SJSA1 (cell line): ENCODE data around the gene CREBRF. TPM values are rescaled to one million over a fixed set of nuclear protein-coding genes. Genes with fewer than 3 reads are reported as not detected.

ENCODE experiments used
- DNase-seq, 2 experiments: peaks; one replicate each; pipeline ENCODE4 v3.0.0-alpha.2; 2015 to 2020; ENCODE audit warnings: low spot score in 2 of 2, low read depth in 1 of 2
- H3K27ac ChIP-seq: fragments of 250-450 bp; sonication (Bioruptor Pico); 2 replicates; pipeline ENCODE4 v1.5.1; 2020; ENCODE audit warnings: mild to moderate bottlenecking, moderate library complexity
- H3K27me3 ChIP-seq: fragments of 250-450 bp; sonication (Bioruptor Pico); replicated peaks from 2 replicates; pipeline ENCODE4 v1.5.1; 2020; ENCODE audit warnings: mild to moderate bottlenecking, moderate library complexity
- H3K36me3 ChIP-seq: fragments of 250-450 bp; sonication (Bioruptor Pico); 2 replicates; pipeline ENCODE4 v1.5.1; 2020; ENCODE audit warnings: mild to moderate bottlenecking
- H3K4me1 ChIP-seq: fragments of 250-450 bp; sonication (Bioruptor Pico); replicated peaks from 2 replicates; pipeline ENCODE4 v1.6.1; 2021; ENCODE audit warnings: mild to moderate bottlenecking
- H3K4me3 ChIP-seq: fragments of 250-450 bp; sonication (Bioruptor Pico); 2 replicates; pipeline ENCODE4 v1.5.1; 2020; ENCODE audit warnings: mild to moderate bottlenecking
- H3K9me3 ChIP-seq: fragments of 250-450 bp; sonication (Bioruptor Pico); replicated peaks from 2 replicates; pipeline ENCODE4 v1.5.1; 2020; ENCODE audit warnings: mild to moderate bottlenecking
- total RNA-seq: library from RNA; depleted of rRNA; stranded (reverse); fragments of >200 nt; shearing (Covaris generic); gene quantifications from 2 replicates; pipeline ENCODE4 v1.2.3, GENCODE V29; 2014

CREBRF gene
- total RNA-seq, 1 experiment from 2014 or later = 5.8 TPM

DNA sequence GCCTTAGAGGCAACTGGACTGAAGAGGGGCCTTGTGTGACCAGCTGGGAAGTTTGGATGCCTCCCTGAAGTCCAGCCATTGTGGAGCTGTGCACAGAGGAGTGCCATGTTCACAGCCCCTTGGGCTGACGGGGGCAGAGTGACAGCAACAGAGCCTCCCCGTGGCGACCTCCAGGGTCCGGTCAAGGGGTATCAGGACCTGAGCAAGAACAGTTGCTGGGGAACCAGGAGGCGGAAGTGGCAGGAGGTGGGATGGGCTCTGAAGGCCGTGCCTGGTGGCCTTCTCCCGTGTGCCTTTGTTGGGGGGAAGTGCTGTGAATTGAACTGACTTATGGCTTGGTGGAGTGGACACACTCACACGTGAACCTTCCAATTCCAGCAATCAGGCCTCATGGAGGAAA is 102.2 kb downstream of the CREBRF start:
- H3K4me3 ChIP-seq = no peak overlapping the region
- no peaks in the 10 kb centered on the region for H3K4me1 ChIP-seq
- H3K27ac ChIP-seq = no peak overlapping the region
- no peaks in the 10 kb centered on the region for H3K9me3 ChIP-seq
- H3K27me3 ChIP-seq = no peaks in the 10 kb centered on the region
- H3K36me3 ChIP-seq = peaks cover 86% of the 10 kb centered on the region
- peak in 1 of 2 experiments; percentile 43 for DNase-seq

DNA sequence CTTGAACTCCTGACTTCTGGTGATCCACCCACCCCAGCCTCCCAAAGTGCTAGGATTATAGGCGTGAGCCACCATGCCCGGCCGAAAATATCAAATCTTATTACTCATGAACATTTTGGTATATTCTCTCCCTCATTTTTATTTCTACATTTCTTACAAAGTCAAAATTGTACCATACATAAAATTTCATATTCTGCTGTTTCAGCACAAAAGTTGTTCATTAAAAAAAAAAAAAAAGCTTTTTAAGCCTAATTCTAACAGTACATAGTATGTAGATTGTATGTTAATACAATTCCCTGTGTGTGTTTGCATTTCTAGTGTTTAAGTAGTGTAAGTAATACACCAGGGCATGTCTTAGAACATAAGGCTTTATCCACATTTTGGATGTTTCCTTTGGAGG is 103.1 kb downstream of the CREBRF start:
- no peak overlapping the region for H3K4me3 ChIP-seq
- no peaks in the 10 kb centered on the region for H3K4me1 ChIP-seq
- H3K27me3 ChIP-seq = no peaks in the 10 kb centered on the region
- peaks cover 85% of the 10 kb centered on the region for H3K36me3 ChIP-seq
- no peaks in the 10 kb centered on the region for H3K9me3 ChIP-seq
- no peak for DNase-seq
- no peak overlapping the region for H3K27ac ChIP-seq

GRCh38 chr5:173161148-173161547 is 105.0 kb downstream of the CREBRF start:
- peaks cover 68% of the 10 kb centered on the region for H3K36me3 ChIP-seq
- H3K4me1 ChIP-seq = no peaks in the 10 kb centered on the region
- H3K9me3 ChIP-seq = no peaks in the 10 kb centered on the region
- no peak overlapping the region for H3K27ac ChIP-seq
- no peak for DNase-seq
- no peak overlapping the region for H3K4me3 ChIP-seq
- no peaks in the 10 kb centered on the region for H3K27me3 ChIP-seq

DNA sequence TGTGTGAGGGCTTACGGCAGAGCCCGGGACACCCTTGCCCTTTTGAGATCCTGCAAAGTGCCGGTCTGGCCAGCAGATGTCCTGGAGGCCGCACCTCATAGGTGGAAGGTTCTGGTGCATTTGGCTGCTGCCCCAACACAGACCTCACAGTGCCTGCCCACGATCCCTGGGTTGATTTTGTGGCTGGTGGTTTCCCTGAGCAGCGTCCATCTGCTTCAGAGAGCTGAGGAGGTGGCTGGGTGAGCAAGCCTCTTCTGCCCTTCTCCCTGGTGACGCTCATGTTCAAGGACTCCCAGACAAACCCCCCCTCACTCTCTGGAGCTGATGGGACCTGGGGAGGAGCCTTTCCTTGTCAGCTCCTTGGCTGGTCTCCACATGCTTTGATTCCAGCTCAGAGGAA is 107.1 kb downstream of the CREBRF start:
- H3K9me3 ChIP-seq = no peaks in the 10 kb centered on the region
- H3K27ac ChIP-seq = no peak overlapping the region
- H3K36me3 ChIP-seq = peaks cover 54% of the 10 kb centered on the region
- no peak for DNase-seq
- H3K4me3 ChIP-seq = no peak overlapping the region
- H3K27me3 ChIP-seq = no peaks in the 10 kb centered on the region
- H3K4me1 ChIP-seq = no peaks in the 10 kb centered on the region

DNA sequence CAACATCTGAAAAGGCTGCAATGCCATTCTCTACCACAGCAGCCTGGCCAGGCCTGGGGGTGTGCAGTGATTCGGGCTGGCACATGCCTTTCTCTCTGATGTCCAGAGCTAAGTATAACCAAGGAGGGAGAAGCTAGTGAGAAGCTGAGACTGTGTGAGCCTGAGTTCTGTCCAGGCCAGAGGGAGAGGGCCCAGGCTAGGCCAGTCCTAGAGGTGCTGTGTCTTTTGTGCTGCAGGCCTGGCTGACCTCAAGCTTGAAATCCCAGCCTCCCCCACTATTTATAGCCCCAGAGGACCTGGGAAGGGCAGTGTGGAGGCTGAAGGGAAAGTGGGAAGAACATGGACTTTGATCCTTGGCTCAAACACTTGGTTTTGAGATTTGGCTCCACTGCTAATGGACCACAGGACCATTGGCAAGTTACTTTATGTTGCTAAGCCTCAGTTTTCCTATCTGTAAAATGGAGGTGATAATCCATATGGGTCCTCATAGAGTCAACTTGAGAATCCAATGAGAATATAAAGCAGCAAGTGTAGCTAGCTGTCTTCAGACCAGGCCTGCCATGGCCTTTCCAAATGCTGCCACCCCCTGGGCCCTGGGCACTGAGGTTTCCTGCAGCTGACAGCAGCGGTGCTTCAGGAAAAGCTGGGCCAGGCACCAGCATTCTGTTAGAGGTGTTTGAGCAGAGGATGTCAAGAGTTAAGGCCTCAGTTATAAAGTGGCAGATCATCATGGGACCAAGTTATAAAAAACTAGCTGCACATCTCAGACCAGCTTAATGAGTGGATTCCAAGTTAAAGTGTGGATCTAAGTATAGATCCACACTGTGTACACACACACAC is 109.2 kb downstream of the CREBRF start:
- Histone ChIP-seq H3K27me3 (no peaks in the 10 kb centered on the region), H3K27ac (no peak overlapping the region), H3K36me3 (peaks cover 34% of the 10 kb centered on the region), H3K9me3 (no peaks in the 10 kb centered on the region), H3K4me3 (no peak overlapping the region), H3K4me1 (no peaks in the 10 kb centered on the region)
- DNase-seq = no peak

DNA sequence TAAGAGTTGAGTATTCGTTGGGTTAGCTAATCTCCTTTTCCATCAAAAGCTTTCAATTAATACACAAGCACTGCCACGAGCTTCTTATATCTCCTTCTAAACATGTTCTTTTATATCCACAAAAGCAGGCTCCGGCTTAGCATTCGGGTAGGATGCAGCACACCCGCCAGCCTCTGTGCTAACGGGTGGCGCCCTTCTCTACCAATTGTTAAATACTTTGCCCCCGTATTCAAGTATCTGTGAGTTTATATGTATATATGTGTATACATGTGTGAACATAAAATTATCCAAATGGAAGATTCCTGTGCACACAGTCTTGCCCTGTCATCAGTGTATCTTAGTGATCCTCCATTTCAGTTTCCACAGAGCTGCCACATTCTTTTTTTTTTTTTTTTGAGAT is 116.0 kb downstream of the CREBRF start:
- Histone ChIP-seq H3K27me3 (no peaks in the 10 kb centered on the region), H3K36me3 (no peaks in the 10 kb centered on the region), H3K4me3 (no peak overlapping the region), H3K4me1 (no peaks in the 10 kb centered on the region), H3K9me3 (no peaks in the 10 kb centered on the region; the same call in 1 of the 2 replicates), H3K27ac (no peak overlapping the region)
- no peak for DNase-seq

DNA sequence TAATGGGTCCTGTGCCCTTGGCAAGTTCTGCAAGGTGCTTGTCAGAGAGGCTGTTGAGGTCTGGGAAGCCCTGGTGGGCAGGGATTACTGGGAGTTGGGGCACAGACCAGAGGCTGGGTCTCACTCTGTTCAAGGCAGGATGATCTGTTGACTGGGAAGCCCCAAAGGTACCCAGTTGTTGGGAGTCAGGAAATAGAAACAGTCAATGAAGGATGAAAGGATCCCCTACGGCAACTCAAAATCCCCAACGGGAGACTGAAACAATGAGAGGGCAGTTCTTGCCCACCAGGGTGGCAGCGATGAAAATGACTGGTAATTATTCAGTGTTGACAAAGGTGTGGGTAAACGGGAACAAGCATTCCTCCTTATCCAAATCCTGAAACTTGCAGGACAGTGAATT is 119.4 kb downstream of the CREBRF start:
- DNase-seq = no peak
- H3K27me3 ChIP-seq = no peaks in the 10 kb centered on the region
- H3K4me1 ChIP-seq = no peaks in the 10 kb centered on the region
- no peaks in the 10 kb centered on the region for H3K36me3 ChIP-seq
- H3K27ac ChIP-seq = no peak overlapping the region
- H3K9me3 ChIP-seq = peaks cover 3% of the 10 kb centered on the region; the same call in 1 of the 2 replicates
- no peak overlapping the region for H3K4me3 ChIP-seq

GRCh38 chr5:173178369-173178910 is 122.3 kb downstream of the CREBRF start:
- no peak for DNase-seq
- Histone ChIP-seq H3K27ac (no peak overlapping the region), H3K4me1 (no peaks in the 10 kb centered on the region), H3K36me3 (no peaks in the 10 kb centered on the region), H3K4me3 (no peak overlapping the region), H3K27me3 (no peaks in the 10 kb centered on the region), H3K9me3 (peaks cover 4% of the 10 kb centered on the region; the same call in 1 of the 2 replicates)

- no peak for DNase-seq
- no peak overlapping the region for H3K27ac ChIP-seq
- H3K27me3 ChIP-seq = no peaks in the 10 kb centered on the region
- no peaks in the 10 kb centered on the region for H3K36me3 ChIP-seq
- H3K9me3 ChIP-seq = peaks cover 4% of the 10 kb centered on the region; the same call in 1 of the 2 replicates
- no peak overlapping the region for H3K4me3 ChIP-seq
- no peaks in the 10 kb centered on the region for H3K4me1 ChIP-seq
Observed at GRCh38 chr5:173180331-173180730, 124.2 kb downstream of the CREBRF start.

GRCh38 chr5:173187054-173187743 is 131.0 kb downstream of the CREBRF start:
- no peaks in the 10 kb centered on the region for H3K4me1 ChIP-seq
- H3K4me3 ChIP-seq = no peak overlapping the region
- peaks cover 3% of the 10 kb centered on the region; the same call in 1 of the 2 replicates for H3K27me3 ChIP-seq
- DNase-seq = no peak
- H3K36me3 ChIP-seq = no peaks in the 10 kb centered on the region
- no peak overlapping the region for H3K27ac ChIP-seq
- no peaks in the 10 kb centered on the region for H3K9me3 ChIP-seq

DNA sequence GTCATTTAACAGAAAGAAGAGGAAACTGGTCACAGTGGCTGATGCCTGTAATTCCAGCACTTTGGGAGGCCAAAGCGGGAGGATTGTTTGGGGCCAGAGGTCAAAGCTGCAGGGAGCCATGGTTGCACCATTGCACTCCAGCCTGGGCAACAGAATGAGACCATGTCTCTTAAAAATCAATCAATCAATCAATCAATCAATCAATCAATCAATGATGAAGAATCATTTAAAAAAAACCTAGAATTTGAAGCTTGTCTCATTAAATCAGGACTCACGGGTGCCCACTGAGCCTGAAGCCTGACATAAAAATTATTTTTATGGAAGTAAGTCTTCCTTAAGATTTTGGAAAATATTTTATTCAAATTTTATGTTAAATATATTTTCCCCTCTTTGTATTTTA is 132.1 kb downstream of the CREBRF start:
- Histone ChIP-seq H3K36me3 (no peaks in the 10 kb centered on the region), H3K27ac (no peak overlapping the region), H3K9me3 (no peaks in the 10 kb centered on the region), H3K4me3 (no peak overlapping the region), H3K4me1 (no peaks in the 10 kb centered on the region), H3K27me3 (peaks cover 4% of the 10 kb centered on the region; the same call in 1 of the 2 replicates)
- no peak for DNase-seq
